ENCODE data around the gene LIG1. TPM values are rescaled to one million over a fixed set of nuclear protein-coding genes. Genes with fewer than 3 reads are reported as not detected.
A peak's percentile ranks its signal among the peaks of the same experiment; 100 is the strongest.

The LIG1 gene
- total and polyA plus RNA-seq, 9 of the 15 experiments (the other 6 are each of a cell fraction or from before 2014, with no cell fraction given) = 9.6 to 114 (median 71.1) TPM

DNA sequence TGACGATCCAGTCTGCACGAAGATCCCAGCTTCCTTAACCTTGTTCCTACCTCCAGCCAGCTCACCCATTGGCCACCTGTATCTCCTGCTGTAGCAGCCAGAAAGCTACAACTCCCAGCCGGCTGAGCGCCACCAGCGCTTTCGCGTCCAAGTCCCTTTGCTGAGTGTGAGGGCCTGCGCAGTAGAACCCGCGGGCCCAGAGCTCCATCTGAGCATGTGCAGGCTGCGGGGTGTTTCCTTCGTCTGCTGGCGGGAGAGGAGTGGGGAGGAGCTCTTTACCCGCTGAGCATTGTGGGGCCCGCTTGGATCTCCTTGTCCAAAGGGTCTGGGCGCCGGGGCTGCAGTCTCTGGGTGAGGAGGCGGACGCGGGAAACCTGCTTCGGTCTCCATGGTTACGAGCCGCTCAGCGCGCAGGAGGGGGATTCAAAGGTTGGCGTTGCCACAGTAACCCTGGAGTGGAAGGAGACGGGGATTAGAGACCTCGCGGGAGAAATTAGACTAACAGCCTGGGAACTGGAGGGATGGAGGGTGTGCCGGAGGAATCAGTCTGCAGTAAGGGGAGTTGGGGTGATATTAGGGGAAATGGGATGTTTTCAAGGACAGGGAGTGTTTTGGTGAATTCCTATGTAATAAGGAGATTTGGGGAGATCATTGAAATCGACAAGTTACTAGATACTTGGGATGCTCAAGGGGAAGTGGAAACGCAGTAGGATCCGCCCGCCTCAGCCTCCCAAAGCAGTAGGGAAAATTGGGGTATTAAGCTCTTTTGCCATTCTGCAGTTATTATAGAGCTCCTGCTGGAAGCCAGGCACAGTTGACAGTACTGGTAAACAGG lies 33.9 kb upstream of the LIG1 start (continued):
- TF ChIP-seq, protein P1, sequence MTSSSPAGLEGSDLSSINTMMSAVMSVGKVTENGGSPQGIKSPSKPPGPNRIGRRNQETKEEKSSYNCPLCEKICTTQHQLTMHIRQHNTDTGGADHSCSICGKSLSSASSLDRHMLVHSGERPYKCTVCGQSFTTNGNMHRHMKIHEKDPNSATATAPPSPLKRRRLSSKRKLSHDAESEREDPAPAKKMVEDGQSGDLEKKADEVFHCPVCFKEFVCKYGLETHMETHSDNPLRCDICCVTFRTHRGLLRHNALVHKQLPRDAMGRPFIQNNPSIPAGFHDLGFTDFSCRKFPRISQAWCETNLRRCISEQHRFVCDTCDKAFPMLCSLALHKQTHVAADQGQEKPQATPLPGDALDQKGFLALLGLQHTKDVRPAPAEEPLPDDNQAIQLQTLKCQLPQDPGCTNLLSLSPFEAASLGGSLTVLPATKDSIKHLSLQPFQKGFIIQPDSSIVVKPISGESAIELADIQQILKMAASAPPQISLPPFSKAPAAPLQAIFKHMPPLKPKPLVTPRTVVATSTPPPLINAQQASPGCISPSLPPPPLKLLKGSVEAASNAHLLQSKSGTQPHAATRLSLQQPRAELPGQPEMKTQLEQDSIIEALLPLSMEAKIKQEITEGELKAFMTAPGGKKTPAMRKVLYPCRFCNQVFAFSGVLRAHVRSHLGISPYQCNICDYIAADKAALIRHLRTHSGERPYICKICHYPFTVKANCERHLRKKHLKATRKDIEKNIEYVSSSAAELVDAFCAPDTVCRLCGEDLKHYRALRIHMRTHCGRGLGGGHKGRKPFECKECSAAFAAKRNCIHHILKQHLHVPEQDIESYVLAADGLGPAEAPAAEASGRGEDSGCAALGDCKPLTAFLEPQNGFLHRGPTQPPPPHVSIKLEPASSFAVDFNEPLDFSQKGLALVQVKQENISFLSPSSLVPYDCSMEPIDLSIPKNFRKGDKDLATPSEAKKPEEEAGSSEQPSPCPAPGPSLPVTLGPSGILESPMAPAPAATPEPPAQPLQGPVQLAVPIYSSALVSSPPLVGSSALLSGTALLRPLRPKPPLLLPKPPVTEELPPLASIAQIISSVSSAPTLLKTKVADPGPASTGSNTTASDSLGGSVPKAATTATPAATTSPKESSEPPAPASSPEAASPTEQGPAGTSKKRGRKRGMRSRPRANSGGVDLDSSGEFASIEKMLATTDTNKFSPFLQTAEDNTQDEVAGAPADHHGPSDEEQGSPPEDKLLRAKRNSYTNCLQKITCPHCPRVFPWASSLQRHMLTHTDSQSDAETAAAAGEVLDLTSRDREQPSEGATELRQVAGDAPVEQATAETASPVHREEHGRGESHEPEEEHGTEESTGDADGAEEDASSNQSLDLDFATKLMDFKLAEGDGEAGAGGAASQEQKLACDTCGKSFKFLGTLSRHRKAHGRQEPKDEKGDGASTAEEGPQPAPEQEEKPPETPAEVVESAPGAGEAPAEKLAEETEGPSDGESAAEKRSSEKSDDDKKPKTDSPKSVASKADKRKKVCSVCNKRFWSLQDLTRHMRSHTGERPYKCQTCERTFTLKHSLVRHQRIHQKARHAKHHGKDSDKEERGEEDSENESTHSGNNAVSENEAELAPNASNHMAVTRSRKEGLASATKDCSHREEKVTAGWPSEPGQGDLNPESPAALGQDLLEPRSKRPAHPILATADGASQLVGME (CRISPR knock-in tag; IDR thresholded peaks at IDR 0.05) = 0 out of 2 replicates have a peak, but pooled peaks have one; percentile 61
- TF ChIP-seq FOXK1 (CRISPR knock-in tag; IDR thresholded peaks at IDR 0.05; ENCODE audit: borderline replicate concordance) (no peak), NRF1 (conservative IDR thresholded peaks at IDR 0.05 in 1 of 2, IDR thresholded peaks at IDR 0.05 in 1 of 2) (peak; percentile 98)
- TF ChIP-seq, protein P2, sequence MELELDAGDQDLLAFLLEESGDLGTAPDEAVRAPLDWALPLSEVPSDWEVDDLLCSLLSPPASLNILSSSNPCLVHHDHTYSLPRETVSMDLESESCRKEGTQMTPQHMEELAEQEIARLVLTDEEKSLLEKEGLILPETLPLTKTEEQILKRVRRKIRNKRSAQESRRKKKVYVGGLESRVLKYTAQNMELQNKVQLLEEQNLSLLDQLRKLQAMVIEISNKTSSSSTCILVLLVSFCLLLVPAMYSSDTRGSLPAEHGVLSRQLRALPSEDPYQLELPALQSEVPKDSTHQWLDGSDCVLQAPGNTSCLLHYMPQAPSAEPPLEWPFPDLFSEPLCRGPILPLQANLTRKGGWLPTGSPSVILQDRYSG (tag; conservative IDR thresholded peaks at IDR 0.05; ENCODE audit: low read depth) = no peak
- TF ChIP-seq, protein P3, sequence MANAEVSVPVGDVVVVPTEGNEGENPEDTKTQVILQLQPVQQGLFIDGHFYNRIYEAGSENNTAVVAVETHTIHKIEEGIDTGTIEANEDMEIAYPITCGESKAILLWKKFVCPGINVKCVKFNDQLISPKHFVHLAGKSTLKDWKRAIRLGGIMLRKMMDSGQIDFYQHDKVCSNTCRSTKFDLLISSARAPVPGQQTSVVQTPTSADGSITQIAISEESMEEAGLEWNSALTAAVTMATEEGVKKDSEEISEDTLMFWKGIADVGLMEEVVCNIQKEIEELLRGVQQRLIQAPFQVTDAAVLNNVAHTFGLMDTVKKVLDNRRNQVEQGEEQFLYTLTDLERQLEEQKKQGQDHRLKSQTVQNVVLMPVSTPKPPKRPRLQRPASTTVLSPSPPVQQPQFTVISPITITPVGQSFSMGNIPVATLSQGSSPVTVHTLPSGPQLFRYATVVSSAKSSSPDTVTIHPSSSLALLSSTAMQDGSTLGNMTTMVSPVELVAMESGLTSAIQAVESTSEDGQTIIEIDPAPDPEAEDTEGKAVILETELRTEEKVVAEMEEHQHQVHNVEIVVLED (CRISPR knock-in tag; IDR thresholded peaks at IDR 0.05) = no peak

Data from K562 (cell line).